ENCODE measurements around the gene MIDN. TPM values are rescaled to one million over a fixed set of nuclear protein-coding genes. Genes with fewer than 3 reads are reported as not detected.
"Not testable (repeated sequence)": the region's sequence is repeated elsewhere in the genome, so short reads cannot be mapped to it uniquely, and the experiment has no call there.

Gene MIDN
- total RNA-seq = 10 to 100 TPM; 13.8 to 28.5 (median 22.4) TPM

GRCh38 chr19:1248139-1248785 lies at the start of gene MIDN:
TSS of gene MIDN (plus strand) at chr19:1248583. CDS start at chr19:1250297, 1,714 bp downstream.
- Histone ChIP-seq H3K9me3 (no peaks in the 10 kb centered on the region), H3K36me3 (no peaks in the 10 kb centered on the region), H3K27ac (peak within 1 kb of the TSS; percentile 99), H3K4me1 (peaks cover 27 to 36% of the 10 kb centered on the region in 2 donors), H3K27me3 (no peaks in the 10 kb centered on the region), H3K4me3 (peak within 1 kb of the TSS; percentile 83 to 97 (median 94))
- intact Hi-C loops (cut with DNase I; ENCODE audit: low total_unique reads) = loop anchor here (5.0 kb wide), 1 partner anchor 1534 kb away; the partner anchor contains the start of gene SGTA
- peak; percentile 71 to 89 (median 81) for TF ChIP-seq POLR2AphosphoS5 (IDR thresholded peaks at IDR 0.05)
- TF ChIP-seq CTCF (IDR thresholded peaks at IDR 0.05) = no peak
- TF ChIP-seq POLR2A (IDR thresholded peaks at IDR 0.05) = peak; percentile 81
- DNase-seq (ENCODE audit: low spot score in 2 of 2) = peak; percentile 74 to 84

GRCh38 chr19:1199531-1199930 lies 48.9 kb upstream of the MIDN start:
- Histone ChIP-seq H3K4me3 (no peak overlapping the region), H3K27me3 (no peaks in the 10 kb centered on the region), H3K27ac (no peak overlapping the region), H3K36me3 (no peaks in the 10 kb centered on the region), H3K9me3 (no peaks in the 10 kb centered on the region), H3K4me1 (no peaks in the 10 kb centered on the region)
- intact Hi-C loops (cut with DNase I; ENCODE audit: low total_unique reads) = no loop called here
- TF ChIP-seq POLR2AphosphoS5 (IDR thresholded peaks at IDR 0.05) (no peak), CTCF (IDR thresholded peaks at IDR 0.05) (no peak), POLR2A (IDR thresholded peaks at IDR 0.05) (no peak)
- no peak for DNase-seq (ENCODE audit: low spot score in 2 of 2)

- H3K4me3 ChIP-seq; H3K27me3 ChIP-seq; intact Hi-C loops (cut with DNase I; ENCODE audit: low total_unique reads); DNase-seq (ENCODE audit: low spot score in 2 of 2); H3K36me3 ChIP-seq; H3K9me3 ChIP-seq; H3K4me1 ChIP-seq; H3K27ac ChIP-seq: not testable (repeated sequence)
Measured at GRCh38 chr19:1200614-1201013, 47.8 kb upstream of the MIDN start.

- H3K9me3 ChIP-seq = no peaks in the 10 kb centered on the region
- peak within 1 kb of the TSS; percentile 70 to 93 (median 75) for H3K4me3 ChIP-seq
- intact Hi-C loops (cut with DNase I; ENCODE audit: low total_unique reads) = no loop called here
- H3K4me1 ChIP-seq = peaks cover 7% of the 10 kb centered on the region in 2 donors
- peak; percentile 99 for DNase-seq (ENCODE audit: low spot score in 2 of 2)
- no peaks in the 10 kb centered on the region for H3K27me3 ChIP-seq
- peak; percentile 64 to 89 (median 74) for TF ChIP-seq POLR2AphosphoS5 (IDR thresholded peaks at IDR 0.05)
- no peak for TF ChIP-seq CTCF (IDR thresholded peaks at IDR 0.05)
- peak; percentile 51 for TF ChIP-seq POLR2A (IDR thresholded peaks at IDR 0.05)
- peak within 1 kb of the TSS; percentile 89 to 90 for H3K27ac ChIP-seq
- no peaks in the 10 kb centered on the region for H3K36me3 ChIP-seq
Measured at GRCh38 chr19:1205114-1206099, 43.0 kb upstream of the MIDN start, which contains the start of gene STK11. TSS of gene STK11 (plus strand) at chr19:1205778. CDS start at chr19:1206914, 1,136 bp downstream.

GRCh38 chr19:1206150-1206863 lies 42.1 kb upstream of the MIDN start:
- Histone ChIP-seq H3K4me1 (peaks cover 7 to 14% of the 10 kb centered on the region in 2 donors), H3K27ac (peak overlapping the region; percentile 63 to 89), H3K36me3 (no peaks in the 10 kb centered on the region), H3K27me3 (no peaks in the 10 kb centered on the region), H3K4me3 (peak overlapping the region; percentile 70 to 93 (median 75)), H3K9me3 (no peaks in the 10 kb centered on the region)
- no peak for TF ChIP-seq POLR2A (IDR thresholded peaks at IDR 0.05)
- no peak for TF ChIP-seq POLR2AphosphoS5 (IDR thresholded peaks at IDR 0.05)
- no peak for TF ChIP-seq CTCF (IDR thresholded peaks at IDR 0.05)
- intact Hi-C loops (cut with DNase I; ENCODE audit: low total_unique reads) = no loop called here
- DNase-seq (ENCODE audit: low spot score in 2 of 2) = no peak

All from breast epithelium (tissue), 4 donors.